GM15510 (cell line): ENCODE data around the gene PRSS22.

ENCODE experiments used
- POLR2A ChIP-seq: IDR thresholded peaks from 3 replicates; pipeline ENCODE4 v1.6.1; 2011; ENCODE audit warnings: borderline replicate concordance; ENCODE audit not compliant: insufficient read length; ENCODE audit errors: extremely low read depth

The PRSS22 gene

DNA sequence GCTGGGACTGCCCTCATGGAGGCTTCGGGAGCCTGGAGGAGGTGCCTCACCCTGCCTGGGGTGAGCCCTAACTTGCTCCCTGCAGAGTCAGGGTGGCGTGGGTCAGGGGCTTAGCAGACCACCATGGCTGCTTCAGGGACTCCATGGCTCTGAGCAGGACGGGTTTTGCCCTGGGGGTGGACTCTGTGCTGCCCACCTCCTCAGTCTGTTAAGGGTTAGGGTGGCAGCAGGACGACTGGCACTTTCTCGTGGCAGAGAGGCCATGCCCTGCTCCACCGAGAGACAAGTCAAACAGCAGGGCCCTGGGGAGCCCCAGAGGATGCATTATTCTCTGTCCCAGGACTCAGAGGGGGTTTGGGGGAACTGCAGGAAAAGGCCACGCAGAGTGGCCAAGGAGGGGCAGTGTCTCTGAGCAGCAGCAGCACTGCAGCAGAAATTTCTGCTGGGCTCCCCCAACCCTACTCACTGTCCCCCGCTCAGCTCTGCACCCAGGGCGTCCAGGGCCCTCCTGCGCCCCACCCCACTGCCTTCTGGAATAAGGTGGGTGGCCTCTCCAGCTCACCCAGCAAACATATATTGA lies 1.8 kb upstream of the PRSS22 start:
- no peak for TF ChIP-seq POLR2A

DNA sequence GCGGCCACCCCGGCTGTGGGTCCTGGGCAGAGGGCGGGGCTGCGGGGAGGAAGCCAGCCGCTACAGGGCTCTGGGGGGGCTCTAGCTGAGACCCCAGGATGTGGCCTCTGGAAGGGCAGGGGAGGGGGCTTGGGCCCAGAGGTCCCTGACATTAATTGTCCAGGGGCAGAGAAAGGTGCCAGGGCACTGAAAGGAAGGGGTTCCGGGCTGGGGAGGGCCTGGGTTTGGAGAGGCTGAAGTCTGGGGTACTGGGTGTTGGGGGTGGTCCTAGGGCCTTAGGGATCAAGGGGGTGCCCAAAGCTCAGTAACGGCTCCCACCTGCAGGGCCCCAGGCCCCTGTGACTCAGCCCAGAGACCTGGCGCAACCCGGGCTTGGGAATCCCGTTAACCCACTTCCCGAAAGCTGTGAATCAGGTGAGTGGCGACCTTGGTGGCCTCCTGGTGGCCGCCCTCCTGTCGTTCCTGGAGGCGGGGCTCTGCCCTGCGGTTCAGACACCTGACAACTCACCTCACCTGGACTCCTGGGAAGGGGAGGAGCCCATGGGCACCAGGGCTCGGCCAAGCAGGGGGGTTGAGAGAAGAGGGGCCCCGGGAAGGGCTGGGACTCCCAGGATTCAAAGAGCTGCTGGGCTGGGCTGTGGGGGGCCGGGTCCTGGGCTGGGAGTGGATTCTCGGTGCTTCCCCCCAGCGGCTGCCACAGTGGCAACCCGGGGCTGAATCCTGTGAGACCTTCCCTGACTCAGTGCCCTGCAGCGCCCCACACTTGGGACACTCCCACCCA lies 465 bp upstream of the PRSS22 start:
- no peak for TF ChIP-seq POLR2A

DNA sequence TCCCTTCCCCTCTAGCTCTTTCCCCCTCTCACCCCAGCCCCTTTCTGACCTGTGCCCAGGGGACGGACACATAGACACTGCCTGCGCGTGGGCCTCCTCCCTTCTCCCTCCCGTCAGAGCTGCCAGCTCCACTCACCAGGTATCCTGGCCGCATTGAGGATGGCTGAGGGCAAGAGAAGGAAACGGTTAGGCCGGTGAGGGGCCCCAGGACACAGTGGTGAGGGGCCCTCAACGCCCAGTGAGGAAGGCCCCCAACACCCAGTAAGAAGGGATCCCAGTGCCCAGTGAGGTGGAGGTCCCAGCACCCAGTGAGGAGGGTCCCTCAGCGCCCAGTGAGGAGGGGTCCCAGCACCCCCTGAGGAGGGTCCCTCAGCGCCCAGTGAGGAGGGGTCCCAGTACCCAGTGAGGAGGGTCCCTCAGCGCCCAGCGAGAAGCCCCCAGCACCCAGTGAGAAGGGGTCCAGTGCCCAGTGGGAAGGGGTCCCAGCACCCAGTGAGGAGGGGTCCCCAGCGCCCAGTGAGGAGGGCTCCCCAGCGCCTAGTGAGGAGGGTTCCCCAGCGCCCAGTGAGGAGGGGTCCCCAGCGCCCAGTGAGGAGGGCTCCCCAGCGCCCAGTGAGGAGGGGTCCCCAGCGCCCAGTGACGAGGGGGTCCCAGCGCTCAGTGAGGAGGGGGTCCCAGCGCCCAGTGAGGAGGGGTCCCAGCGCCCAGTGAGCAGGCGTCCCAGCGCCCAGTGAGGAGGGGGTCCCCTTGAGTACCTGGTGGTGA lies 1.1 kb downstream of the PRSS22 start:
- no peak for TF ChIP-seq POLR2A

DNA sequence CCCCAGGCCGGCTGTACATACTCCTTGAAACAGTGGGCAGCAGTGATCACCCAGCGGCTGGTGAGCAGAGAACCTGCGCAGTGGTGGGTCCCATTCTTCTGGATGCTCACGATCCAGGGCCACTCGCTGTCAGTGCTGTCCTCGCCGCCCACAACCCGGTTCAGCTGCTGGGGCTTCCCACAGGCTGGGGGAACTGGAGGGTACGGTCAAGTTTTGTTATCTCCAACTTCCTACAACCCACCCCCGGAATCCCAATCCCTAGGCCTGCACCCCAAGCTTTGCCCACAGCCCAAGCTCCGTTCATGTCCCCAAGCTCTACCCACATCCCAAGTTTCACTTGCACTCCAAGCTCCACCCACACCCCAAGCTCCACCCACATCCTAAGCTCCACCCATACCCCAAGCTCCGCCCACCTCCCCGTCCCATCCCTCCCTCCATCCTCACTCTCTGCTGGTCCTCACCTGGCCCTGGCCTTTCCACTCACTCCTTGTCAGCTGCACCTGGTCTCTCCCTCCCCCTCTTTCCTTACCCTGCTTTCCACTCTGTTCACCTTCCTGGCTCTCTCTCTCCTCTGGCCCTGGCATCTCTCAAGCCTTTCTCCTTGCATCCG lies 1.8 kb downstream of the PRSS22 start:
- no peak for TF ChIP-seq POLR2A

- no peak for TF ChIP-seq POLR2A
Measured at GRCh38 chr16:2855536-2855935, 2.4 kb downstream of the PRSS22 start.

- TF ChIP-seq POLR2A = no peak
Measured at GRCh38 chr16:2854700-2855309, 3.2 kb downstream of the PRSS22 start.

- no peak for TF ChIP-seq POLR2A
Measured at GRCh38 chr16:2853531-2854073, 4.4 kb downstream of the PRSS22 start.

DNA sequence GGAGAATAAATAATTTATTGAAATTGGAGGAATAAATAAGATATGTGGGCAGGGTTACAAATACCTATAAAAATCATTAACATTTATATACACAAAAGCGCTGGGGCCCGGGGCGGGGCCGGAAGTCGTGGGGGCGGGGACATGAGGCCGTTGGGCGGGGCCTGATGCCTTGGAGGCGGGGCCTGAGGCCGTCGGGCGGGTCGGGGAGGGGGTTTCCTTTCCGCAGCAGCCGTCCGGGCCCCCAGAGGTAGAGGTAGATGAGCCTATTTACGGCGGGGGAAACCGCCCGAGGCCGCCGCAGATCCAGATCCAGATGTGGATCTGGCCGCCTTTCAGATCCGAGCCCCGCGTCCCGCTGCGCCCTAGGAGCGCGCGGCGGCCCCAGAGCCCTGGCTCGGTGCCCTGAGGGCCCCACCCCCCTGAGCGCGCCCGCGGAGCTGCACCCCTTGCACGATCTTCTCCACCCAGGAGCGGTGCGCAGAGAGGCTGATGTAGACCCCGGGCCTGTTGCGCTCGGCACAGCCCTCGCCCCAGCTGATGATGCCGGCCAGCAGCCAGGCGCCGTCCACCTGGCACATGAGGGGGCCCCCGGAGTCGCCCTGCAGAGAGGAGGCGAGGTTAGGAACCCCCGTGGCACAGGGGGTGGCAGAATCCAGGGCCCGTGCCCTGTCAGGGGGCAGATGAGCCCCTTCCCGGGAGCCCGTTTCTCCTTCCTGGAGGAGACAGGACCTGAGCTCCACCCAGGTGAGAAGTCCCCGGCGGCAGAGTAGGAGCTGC lies 5.1 kb downstream of the PRSS22 start:
- TF ChIP-seq POLR2A = no peak

DNA sequence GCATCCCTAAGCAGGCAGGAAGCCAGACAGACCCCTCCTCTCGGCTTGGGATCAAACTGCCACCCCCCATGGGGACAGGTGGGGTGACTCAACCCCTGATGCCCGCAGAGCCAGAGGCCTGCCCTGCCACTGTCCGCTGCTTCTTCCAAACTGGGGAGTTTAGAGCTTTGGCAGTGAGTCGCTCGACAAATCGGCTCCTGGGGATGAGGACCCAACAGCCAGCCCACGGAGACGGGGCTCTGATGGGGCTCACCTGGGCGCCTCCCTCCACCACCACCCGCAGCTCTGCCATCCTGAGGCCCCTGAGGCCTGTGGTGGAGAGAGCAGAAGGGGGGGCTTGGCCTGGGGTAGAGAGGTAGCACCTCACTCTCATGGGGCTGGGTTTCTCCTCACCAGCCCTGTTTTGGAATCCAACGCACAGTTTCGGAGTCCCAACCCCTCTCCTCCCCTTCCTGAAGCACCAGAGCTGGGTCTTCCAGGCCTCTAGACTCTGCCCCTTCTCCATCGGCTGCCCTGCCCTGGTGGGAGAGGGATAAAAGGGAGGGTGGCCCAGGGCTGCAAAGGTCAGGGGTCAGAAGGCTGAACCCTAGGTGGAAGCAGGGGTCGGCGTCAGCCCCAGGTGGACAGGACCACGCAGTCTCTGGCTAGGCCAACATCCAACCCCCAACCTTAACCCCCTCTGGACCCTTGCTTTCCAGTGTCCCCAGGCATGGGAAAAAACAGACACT lies 5.8 kb downstream of the PRSS22 start:
- TF ChIP-seq POLR2A = no peak

DNA sequence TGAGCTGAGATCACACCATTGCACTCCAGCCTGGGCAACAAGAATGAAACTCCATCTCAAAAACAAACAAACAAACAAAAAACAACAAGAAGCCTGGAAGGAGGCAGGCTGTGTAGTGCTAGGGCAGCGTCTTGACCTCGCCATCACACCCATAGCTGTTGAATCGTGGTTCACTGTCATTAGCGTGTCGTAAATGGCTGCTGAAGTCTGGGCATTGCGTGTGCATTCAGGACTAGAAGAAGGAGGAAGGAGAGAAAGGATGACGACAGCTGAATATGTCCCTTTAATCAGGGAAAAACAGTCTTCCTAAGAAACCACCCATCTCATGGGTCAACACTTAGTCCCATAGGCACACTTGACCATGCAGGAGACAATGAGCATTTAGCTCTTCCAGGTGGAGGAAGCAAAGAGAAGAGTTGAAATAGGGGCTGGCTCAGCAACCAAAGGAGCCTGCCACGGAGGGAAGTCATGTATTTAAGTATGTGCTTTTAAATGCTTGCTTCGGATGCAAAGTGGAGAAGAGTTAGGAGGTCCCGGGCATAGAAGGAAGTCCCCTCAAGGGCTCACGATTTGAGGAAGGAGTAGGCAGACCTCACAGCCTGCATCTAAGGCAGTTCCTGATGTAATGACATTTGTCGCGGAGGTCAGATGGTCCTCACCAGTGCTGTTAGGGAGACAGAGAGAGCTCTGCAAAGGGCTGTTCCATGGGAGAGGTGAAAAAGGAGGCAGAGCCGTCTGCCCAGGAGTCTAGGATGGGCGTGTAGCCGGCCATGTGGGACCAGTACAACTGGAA lies 8.8 kb downstream of the PRSS22 start:
- no peak for TF ChIP-seq POLR2A

- TF ChIP-seq POLR2A = no peak
Measured at GRCh38 chr16:2846511-2847310, 11.3 kb downstream of the PRSS22 start.

- no peak for TF ChIP-seq POLR2A
Measured at GRCh38 chr16:2845116-2845515, 12.9 kb downstream of the PRSS22 start.
